Thyroid gland (tissue), 4 donors: ENCODE results near the gene FAT2.

Experiments used
- CTCF ChIP-seq, 6 experiments: fragments of 200-600 bp in 3 of 6; fragments of 450-650 bp in 3 of 6; sonication (generic) in 3 of 6; IDR thresholded peaks; one replicate each; pipeline ENCODE4 v1.5.1; 2016 to 2019; ENCODE audit warnings: antibody characterized with exemption in 6 of 6, mild to moderate bottlenecking in 2 of 6, inconsistent platforms in 1 of 6, moderate library complexity in 1 of 6
- POLR2A ChIP-seq, 2 donors: fragments of 450-650 bp; IDR thresholded peaks; one replicate each; pipeline ENCODE4 v1.6.1; 2017; ENCODE audit warnings: antibody characterized with exemption in 2 of 2, mild to moderate bottlenecking in 2 of 2, moderate library complexity in 1 of 2

DNA sequence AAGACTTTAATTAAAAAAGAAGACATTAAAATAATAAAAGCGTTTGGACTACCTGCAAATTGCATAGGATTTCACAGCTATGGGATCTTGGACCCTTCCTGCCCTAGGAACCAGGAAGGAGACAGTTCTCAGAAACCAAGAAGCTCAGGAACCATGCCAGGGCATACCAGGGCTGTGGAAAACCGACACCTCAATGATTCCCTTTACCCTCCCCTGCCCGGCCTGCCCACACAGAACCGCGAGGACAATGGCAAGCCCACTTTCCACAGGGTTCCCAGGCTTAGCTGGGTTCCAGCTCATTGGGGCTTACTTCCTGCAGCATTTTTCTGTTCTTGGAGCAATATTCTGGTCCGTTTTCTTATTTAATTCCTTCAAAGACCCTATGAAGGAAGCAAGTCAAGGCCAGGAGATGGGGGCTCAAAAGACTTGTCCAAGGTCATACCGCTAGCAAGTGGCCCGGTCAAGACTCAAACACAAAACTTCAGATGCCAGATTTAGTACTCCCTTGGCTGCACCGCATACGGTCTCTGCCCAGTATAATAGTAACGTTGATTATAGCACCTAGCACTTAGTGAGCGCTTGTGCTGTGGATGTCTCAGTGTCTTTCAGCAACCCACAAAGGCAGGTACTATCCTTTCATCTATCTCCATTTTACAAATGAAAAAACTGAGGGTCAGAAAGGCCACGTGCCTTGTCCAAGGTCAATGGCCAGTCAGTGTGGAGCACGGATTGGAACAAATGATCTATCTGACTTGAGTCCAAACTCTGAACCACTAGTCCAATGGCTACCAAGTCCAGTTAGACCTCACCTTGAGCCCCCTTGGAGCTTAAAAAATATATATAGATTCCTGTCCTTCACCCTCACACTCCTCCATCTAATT is 6.8 kb downstream of the FAT2 start:
- no peak for TF ChIP-seq CTCF (IDR thresholded peaks at IDR 0.05)
- no peak for TF ChIP-seq POLR2A (IDR thresholded peaks at IDR 0.05)
